SIG-M5 treated with dmso at 0.1 percent for 504 hours (cell line): Measurements from ENCODE around the gene ARHGEF28.

ENCODE experiments used
- DNase-seq: peaks from one replicate; lab custom pipeline; 2025; ENCODE audit not compliant: unreplicated experiment; lab: John Stamatoyannopoulos, UW

The ARHGEF28 gene

DNA sequence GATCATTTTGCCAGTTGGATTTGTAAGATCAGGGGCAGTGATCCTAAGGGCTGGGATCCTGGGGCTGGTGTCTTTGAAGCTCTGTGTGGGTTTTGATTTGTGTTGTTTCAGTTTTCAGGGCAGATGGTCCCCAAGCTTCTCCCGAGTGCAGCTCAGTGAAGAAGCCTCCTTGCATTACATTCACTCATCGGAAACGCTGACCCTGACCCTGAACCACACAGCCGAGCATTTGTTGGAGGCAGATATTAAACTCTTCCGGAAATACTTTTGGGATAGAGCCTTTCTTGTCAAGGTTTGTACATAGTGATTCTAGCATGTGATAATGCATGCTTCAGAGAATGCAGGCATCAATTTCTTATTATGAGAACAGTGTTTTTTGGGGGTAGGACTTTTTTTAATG, 150.4 kb downstream of the ARHGEF28 start:
- no peak for DNase-seq

- DNase-seq = no peak
These were observed 151.2 kb downstream of the ARHGEF28 start for GRCh38 chr5:73777192-73777591.

DNA sequence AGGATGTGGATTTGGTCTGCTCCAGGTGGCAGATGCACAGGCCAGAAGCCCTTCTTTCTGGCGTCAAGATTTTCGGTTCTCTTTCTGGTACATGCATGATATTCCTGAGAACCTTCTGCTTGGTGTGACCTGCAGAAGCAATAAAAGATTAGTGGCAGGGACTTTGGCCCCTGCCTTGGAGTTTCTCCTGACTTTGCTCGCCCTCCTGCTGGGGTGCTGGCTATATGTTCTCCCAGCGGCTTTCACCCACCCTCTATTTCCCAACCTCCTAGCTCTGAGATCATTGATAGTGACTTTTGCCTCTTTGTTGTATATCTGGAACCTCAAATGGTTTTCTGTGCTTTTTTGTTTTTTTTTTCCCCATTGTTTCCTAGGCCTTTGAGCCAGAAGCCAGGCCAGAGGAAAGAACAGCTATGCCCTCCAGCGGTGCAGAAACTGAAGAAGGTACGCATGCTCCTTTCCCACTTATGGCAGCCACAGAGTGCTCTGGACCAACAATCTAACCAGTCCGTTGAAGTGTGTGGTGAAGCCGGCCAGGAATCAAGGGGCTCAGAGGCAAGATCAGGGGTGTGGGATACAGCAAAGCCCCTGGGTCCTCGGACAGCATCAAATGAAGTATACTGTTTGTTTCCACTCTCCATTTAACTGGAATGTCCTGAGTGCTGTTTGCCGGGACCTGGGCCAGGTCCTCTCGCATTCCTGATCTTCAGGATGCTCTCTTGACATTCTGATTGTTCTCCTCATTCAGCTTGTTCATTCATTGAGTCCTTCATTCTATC, 154.5 kb downstream of the ARHGEF28 start:
- no peak for DNase-seq

DNA sequence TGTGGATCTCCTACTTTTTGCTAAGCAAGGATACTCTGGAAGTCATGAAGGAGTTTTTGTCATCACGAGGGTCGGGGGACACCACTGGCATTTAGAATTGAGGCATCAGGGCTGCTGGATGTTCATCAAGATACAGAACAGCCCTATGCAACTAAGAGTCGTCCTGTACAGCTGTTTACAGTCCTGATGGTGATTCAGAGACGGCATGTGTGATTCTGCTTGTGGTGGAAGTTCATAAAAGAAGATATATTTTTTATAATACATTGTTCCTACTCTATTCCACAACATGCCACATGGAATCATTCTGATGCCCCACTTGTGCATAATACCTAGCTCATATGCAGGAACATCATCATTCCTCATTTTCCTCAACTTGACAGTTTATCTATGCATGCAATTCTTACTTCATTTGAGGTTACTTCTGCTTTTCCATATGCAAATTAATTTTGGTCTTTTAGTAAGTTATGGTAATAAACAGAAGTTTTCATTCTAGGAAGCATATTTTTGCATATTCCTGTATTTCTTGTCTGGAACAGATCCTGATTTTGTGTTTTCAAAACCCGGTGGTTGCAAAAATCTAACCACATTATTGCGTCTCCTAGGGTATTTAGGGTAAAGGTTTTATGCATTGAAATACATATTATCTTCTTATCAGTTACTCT, 155.2 kb downstream of the ARHGEF28 start:
- DNase-seq = no peak

- peak; percentile 42 for DNase-seq
These were observed 157.8 kb downstream of the ARHGEF28 start for GRCh38 chr5:73783828-73784227.

DNA sequence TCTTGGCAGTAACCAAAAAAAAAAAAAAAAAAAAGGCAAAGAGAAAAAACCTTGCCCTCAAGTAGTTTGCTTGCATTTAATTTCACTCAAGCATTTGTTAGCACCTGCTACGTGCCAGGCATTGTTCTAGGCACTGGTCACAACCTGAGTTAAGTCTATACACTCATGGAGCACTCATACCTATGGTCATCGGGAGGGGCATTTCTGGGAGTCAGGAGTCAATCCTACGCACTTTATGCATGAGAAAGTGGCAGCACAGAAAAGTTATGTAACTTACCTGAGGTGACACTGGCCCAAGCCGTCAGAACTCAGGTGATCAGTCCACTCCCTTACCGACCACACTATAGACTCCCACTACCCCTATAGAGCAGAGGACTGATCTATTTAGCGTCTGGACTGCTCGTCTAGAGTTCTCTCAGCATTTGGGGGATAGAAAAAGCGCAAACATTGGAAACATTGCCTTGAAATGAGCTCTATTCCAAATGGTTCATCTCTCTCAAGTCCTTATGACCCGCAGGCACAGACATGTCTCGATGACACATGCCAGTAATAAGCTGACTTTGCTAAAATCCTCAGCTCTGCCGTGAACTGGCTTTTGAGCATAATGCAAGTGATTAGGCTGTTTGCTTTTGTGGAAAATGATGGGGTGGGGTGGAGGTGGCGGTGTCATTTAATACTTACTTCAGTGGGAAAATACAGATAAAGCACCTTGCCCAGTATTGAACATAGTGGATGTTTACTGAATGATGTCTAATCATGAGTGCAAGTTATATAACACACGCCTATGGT, 160.2 kb downstream of the ARHGEF28 start:
- no peak for DNase-seq

DNA sequence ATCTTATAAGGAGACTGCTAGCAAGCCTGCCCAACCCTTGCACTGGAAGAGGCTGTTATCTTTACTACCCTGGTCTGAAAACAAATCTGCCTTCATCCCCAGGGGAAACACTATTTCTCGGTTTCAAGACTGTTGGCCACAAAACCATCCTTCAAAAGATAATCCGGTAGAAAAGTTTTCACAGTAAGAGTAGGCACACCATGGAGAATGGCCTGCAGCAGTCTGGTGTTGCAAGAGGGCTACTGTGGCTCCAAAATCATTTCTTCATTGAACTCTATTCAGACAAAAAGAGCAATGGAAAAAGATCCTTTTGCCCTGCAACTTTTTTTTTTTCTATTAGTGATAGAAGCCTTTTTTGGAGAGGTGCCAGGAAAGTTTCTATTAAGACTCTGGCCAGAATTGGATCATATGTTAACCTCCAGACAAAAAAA, 163.9 kb downstream of the ARHGEF28 start:
- DNase-seq = no peak

DNA sequence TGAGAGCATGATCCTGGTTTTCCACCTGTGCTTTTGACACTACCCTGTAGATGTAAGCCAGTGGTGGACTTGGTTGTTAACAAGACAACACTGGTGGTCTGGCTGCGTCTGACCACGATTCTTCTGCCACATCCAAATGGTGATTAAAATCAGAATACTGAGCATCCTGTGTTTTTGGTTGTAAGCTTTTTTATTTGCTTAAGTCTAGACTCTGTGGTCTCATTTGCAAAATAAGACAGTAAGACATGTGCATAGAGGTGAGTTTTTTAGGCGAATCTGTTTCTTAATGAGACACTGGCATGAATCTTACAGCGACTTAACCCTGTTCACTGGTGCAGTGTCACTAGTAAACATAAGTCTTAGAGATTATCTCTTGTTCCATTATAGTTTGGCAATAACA, 165.4 kb downstream of the ARHGEF28 start:
- DNase-seq = no peak

DNA sequence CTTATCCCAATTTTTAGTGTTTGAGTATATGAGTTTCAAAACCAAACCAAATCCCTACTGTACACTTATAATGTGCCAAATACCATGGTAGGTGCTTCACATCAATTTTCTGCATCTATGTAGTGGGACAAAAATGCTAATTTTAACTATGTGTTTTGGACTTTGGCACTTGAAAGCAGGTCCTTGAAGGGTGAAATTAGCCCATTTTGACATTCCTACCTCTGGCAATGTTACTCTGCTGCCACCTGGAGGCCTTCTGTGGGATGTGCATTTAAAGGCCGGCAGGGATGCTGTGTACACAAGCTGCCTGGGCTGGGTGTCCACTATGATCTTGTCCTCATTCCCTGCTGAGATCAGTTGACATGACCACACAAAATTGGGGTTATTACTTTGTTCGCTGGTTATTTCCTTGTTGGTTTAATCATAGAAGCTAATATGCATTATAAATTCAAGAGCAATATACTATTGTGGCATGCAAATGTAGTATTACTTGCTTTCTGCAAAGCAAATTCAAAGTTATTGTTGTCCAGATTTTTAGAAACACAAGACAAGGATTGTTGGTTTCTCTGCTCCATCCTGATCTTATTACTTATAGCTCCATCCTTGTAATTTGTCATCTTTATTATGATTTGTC, 166.8 kb downstream of the ARHGEF28 start:
- DNase-seq = peak; percentile 64

- no peak for DNase-seq
These were observed 167.9 kb downstream of the ARHGEF28 start for GRCh38 chr5:73793911-73794310.

DNA sequence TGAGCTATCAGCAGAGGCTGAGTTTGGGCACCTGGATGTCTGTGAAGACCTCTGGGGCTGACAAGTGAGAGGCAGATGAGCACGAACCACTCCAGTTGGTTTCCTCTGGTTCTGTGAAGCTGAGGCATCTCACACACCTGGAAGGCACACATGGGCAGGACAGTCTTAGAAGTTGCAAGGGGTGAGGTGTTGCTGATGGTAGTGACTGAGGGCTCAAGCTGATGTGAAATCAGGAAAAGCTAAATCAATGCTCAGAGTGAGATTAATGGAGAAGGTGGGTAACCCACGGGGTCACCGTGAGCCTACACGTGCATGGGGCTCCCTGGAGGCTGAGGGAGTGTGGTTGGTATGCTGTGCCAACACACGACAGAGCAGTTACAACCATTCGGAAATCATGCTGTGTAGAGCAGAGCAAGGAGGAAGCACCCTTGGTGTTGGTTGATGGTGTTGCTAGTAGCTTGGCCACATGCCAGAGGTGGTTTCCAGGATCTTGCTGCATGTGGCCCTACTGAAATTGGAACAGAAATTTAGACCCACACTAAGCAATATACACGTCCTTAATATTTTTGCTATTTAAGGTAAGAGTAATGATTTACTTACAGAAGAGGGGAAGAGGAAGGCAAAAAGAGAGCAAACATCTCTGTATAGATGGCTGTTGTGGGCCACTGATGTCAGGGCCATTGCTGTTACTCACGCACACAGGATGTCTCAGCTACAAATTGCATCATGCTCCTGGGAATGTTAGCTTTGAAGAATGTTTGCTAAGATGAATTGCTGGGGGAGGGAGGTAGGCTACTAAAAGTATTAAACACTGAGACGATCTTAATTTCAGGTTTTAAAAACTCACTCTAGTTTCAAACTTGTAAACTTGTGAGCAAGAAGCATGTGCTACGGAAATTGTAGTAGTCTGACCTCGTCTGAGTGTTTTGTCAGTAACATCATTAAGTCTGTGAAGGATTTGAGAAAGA, 170.5 kb downstream of the ARHGEF28 start:
- peak; percentile 76 for DNase-seq

- no peak for DNase-seq
These were observed 171.1 kb downstream of the ARHGEF28 start for GRCh38 chr5:73797132-73797510.

- DNase-seq = no peak
These were observed 173.5 kb downstream of the ARHGEF28 start for GRCh38 chr5:73799401-73799972.

DNA sequence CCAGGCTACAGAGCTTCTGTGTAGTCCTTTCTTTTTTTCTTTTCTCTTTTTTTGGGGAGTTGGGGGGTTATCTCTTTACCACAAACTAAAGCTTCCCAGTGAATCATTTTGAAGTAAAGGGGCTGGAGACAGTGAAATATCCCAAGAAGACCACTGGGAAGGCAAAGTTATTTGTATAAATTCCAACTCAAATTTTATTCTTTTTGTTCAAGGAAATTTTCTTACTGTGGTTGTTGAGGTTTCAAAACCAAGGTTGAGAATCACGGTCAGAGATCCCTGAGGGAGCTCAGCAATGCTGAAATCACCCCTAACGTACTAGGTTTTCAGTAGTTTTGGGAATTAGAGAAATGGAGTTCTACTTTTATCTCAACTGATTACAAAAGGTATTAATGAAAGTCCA, 175.7 kb downstream of the ARHGEF28 start:
- DNase-seq = no peak

DNA sequence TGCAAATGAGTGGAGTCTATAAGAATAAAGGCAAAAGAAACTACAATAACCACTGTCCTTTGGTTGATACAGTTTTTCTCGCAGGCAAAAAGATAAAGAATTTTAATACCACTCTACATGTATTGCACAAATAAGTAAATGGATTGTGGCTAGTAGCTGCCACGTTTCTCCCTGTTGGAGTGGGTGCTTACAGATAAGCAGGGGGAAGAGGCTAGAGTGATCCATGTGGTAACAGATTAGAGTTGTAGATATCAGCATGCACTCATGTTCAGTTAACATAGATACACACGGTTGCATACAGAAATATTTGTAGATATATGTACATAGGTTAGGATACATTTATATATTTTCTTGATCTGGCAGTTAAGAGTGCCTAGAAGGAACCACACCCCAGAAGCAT, 179.5 kb downstream of the ARHGEF28 start:
- DNase-seq = no peak

DNA sequence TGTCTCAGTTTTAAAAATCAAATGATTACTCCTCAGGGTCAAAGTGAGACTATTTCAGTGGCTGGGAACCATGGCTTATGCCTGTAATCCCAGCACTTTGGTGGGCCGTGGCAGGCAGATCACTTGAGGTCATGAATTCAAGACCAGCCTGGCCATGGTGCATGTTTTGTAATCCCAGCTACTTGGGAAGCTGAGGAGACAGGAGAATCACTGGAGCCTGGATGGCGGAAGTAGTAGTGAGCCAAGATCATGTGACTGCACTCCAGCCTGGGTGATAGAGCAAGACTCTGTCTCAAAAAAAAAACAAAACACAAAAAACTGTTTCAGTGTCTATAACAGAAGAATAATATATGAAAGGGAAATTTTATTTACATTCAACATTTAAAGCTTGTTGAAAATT, 182.9 kb downstream of the ARHGEF28 start:
- no peak for DNase-seq

DNA sequence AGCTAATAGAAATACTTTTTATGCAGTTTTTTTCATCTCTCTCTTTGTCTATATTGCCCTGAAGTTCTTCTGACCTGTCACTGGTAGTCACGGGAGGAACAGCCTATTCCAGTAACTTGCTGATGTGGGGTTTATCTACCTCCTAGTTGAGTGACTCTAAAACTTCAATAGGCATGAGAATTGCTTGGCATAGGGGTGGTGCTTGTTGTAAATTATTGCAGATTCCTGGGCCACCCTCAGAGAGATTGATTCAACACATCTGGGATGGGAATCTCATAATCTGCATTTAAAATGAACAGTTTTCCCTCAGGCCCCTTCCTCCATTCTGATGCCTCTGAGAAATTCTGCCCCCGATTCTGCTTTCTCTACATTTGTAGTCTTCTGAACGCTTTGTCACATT, 184.4 kb downstream of the ARHGEF28 start:
- DNase-seq = no peak

DNA sequence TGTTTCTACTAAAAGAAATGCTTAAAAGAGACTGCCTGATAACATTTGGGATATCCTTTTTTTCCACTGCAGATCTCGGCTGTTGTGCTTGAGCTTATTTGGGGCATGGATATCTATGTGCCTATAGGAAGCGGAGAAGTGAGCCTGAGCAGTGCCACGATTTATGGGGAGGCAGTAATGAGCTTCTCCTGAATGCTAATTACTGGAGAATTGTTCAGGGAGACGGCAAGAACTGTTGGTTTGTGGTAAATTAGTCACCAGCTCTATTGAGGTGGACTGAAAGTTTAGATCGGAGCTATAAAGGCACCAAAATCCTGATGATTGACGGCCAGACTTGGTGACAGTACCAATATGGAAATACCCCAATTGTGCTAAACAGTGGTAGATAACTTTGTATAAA, 186.5 kb downstream of the ARHGEF28 start:
- no peak for DNase-seq

GRCh38 chr5:73812962-73813588, 187.1 kb downstream of the ARHGEF28 start:
- no peak for DNase-seq
